ENCODE data around the gene OR1A1.
"Not testable (repeated sequence)": the region's sequence is repeated elsewhere in the genome, so short reads cannot be mapped to it uniquely, and the experiment has no call there.

OR1A1 gene, protein sequence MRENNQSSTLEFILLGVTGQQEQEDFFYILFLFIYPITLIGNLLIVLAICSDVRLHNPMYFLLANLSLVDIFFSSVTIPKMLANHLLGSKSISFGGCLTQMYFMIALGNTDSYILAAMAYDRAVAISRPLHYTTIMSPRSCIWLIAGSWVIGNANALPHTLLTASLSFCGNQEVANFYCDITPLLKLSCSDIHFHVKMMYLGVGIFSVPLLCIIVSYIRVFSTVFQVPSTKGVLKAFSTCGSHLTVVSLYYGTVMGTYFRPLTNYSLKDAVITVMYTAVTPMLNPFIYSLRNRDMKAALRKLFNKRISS

DNA sequence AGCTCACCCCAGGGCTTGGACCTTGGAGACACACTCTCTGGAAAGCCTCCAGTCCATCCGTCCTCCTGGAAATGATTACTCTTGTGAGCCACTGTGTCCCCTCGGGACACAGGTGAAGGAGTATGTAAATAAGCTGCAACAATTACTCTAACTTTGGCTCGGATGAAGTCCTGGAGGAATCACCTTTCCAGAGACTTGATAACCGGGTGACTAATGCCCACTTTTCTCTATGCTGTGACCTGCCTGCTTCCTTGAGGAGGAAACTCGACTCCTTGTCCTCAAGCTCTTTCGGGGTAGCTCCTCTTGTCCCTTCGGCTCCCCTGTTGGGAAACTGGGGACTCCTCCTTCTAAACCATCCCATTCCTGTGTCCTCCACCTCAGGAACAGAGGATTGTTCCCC is at the start of gene OR1A1:
Gene OR1A1, plus strand, starts transcription at position 301 of the 400 bp plus-strand sequence. CDS start 7,954 bp downstream, outside the sequence.
- DNase-seq, result no peak

DNA sequence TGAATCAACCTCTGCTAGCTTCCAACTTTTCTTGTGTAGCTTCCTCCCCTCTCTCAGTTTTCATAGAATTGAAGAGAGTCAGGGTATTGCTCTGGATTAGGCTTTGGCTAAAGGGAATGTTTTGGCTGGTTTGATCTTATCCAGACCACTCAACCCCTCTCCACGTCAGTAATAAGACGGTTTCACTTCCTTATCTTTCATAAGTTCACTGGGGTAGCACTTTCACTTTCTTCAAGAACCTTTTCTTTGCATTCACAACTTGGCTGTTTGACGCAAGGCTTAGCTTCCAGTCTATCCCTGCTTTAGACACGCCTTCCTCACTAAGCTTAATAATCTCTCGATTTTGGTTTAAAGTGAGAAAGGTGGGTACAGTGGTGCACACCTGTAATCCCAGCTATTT is 39.9 kb upstream of the OR1A1 start:
- DNase-seq, result no peak

DNA sequence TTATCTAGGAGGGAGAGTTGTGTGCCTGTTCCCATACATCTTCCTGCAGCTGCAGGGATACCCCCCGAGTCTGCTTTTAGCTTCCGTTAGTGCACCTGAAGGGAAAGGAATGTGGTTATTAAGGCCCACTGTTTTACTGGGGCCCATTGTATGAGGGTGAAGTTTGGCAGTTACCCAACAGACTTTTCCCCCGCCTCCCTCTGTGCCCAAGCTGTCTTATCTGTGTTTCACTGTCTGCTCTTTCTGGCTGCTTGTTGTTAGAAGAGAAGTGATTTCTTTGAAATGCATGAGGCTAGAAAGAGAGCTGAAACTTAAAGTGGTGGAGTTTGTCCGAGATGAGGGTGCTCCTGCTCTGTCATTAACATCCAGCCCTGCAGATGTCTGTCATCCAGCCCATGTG is 17.5 kb upstream of the OR1A1 start:
- no peak for DNase-seq

DNA sequence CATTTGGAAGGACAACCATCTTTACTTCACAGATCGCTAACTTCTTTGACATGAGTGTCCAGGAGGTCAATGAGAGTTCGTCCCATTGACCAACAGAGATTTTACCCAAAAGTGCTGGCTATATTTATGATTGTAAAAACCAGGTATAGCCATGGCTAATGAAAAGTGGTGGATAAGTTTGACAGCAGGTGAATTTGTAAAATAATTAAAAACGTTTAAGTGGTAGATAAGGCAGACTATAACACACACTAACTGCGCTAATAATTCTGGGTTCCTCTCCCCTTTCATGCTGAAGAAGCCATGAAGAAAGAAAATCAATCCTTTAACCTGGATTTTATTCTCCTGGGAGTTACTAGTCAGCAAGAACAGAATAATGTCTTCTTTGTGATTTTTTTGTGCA is 10.2 kb upstream of the OR1A1 start, which contains the start of gene OR1A2:
Gene OR1A2, plus strand, starts transcription at position 301 of the 400 bp plus-strand sequence. Its CDS starts 0 bp downstream, at position 301.
- no peak for DNase-seq

DNA sequence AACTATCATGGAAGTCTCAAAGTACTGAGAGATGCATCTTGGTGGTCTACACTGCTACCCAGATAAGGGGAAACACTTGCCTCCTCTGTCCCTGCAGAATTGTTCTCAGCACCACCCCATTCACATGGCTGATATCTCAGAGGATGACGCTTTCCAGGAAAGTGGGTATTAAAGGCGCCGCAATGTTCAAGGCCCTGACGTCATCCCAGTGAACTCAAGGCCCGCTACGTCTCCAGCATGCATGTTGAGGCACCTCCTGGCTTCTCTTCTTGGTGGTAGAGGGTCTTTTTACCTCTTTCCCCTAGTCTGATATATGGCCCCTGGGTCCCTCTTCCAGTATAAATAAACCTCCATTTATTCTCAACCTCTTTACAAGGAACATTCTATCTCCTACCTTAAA is 1.0 kb downstream of the OR1A1 start:
- DNase-seq, result no peak

DNA sequence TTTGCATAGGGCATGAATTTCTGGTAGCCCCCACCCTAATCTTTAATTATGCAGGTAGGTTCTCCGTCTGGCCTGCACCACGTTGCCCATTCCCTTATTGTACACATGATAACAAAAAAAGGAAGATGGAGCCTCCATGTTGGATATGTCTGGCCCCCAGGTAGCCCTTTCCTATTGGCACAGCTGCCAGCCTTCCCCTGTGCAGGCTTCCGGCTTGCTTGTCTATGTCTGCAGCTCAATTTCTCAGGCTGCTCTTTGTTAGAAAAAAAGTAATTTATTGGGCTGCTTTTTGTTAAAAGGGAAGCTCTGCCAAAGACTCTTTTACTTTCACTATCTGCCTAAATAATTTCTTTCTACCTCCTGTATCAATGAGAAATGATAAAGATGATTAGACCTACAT is 5.5 kb downstream of the OR1A1 start:
- no peak for DNase-seq

DNA sequence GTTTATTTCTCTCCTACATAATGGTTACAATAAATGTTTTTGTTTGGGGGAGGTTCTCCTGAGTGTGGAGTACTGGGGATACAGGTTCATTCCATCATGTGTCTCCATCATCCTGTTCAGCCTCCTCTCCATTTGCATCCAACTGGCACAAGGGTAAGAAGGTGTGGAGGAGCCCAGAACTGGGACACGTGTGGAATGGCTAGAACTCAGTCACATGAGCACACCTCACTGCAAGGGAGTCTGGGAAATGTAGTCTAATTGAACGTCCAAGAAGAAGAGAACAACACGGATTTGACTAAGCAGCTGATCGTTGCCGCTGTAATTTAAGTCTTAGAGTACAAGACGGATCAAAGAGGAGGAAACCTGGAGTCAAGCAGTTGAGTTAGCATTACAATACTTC is 6.1 kb downstream of the OR1A1 start:
- DNase-seq, result no peak

DNA sequence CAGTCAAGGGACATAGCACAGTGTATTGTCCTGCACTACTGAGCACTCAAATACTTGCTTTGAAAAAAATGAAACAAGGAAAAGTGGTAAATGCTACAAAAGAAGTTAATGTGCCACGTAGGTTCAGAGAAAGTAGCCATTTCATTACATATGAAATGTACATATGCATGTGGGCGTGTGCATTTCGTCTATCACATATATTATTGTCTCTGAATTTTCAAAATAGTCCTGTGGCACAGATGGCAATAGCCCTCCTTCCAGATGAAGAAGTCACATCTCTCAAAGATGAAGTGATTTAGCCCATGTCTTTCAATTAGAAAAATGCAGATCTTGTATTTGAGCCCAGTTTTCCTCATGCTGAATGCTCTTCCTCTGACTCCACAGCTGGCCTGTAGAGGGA is 12.5 kb downstream of the OR1A1 start:
- not testable (repeated sequence) for DNase-seq

DNA sequence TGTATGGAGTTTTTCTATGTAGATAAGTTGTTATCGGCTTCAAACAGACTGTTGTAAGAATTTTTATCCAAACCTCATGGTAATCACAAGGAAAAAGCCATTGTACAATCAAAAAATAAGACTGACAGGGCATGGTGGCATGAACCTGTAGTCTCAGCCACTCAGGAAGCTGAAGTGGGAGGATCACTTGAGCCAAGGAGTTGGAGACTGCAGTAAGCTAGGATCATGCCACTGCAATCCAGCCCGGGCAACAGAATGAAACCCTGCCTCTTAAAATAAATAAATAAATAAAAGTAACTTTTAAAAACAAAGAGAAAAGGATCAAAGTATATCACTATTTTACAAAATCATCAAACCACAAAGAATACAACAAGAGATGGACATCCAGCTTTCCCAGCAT is 14.4 kb downstream of the OR1A1 start:
- DNase-seq, result no peak

DNA sequence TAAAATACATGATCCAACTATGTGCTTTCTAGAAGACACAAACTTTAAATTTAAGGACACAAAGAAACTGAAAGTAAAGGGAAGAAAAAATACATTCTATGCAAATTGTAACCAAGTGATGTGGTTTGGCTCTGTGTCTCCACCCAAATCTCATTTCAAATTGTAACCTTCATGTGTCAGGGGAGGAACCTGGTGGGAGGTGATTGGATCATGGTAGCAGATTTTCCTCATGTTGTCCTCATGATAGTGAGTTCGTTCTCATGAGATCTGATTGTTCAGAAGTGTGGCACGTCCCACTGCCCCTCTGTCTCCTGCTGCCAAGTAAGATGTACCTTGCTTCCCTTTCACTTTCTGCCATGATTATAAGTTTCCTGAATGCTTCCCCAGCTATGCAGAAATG is 15.0 kb downstream of the OR1A1 start:
- DNase-seq, result no peak

DNA sequence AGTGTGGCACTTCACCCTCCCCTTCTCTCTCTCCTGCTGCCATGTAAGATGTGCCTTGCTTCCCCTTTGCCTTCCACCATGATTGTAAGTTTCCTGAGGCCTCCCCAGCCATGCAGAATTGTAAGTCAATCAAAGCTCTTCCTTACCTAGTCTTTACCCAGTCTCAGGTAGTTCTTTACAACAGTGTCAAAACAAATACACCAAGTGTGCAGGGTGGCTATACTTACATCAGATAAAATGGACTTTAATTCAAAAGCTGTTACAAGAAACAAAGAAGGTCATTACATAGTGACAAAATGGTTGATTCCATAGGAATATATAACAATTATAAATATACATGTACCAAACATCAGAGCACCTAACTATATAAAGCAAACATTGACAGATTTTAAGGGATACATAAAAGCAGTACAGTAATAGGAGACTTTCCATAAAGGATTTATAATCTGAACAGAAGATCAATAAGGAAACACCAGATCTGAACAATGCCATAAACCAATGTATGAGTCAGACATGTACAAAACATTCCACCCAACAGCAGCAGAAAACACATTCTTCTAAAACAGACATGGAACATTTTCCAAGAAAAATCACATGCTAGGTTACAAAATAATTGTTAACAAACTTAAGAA is 17.4 kb downstream of the OR1A1 start:
- not testable (repeated sequence) for DNase-seq

DNA sequence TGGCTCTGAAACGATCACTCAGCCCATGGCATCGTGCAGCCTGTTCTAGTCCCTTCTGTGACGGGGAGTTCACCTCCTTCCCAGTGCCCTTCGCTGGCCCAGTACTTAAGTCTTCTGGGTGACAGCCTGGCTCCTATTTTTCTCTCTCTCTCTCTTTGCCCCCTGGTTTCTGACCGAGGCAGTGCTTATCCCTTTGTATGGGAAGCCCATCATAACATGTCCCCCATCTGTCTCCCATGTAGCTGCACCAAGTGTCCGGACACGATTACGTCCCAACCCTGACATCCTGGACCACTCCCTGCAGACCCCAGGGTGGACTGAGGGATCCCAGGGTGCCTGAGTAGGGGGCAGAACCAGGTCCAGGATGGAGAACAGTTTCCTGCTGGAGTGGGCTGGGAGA is 24.8 kb downstream of the OR1A1 start:
- DNase-seq, result not testable (repeated sequence)

DNA sequence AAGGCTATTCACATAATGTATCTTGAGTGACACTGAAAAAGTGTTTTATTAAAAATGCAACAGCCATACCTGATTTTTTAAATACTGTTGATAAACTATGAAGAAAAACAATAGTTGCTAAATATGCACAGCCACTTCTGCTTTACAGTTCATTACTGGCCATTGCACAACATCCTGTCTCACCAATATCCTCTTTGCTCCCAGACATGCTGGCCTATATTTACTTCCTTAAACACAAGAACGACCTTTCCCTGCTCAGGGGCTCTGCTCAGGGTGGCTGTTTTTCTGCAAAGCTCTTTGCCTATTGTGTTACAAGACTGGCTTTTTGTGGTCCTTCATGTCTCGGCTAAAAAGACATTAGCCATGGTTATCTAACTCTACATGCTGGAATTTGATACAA is 31.2 kb downstream of the OR1A1 start:
- DNase-seq, result not testable (repeated sequence)

DNA sequence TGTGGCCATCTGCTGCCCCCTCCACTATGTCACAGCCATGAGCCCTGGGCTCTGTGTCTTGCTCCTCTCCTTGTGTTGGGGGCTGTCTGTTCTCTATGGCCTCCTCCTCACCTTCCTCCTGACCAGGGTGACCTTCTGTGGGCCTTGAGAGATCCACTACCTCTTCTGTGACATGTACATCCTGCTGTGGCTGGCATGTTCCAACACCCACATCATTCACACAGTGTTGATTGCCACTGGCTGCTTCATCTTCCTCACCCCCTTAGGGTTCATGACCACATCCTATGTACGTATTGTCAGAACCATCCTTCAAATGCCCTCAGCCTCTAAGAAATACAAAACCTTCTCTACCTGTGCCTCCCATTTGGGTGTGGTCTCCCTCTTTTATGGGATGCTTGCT is 33.6 kb downstream of the OR1A1 start:
- DNase-seq, result not testable (repeated sequence)

DNA sequence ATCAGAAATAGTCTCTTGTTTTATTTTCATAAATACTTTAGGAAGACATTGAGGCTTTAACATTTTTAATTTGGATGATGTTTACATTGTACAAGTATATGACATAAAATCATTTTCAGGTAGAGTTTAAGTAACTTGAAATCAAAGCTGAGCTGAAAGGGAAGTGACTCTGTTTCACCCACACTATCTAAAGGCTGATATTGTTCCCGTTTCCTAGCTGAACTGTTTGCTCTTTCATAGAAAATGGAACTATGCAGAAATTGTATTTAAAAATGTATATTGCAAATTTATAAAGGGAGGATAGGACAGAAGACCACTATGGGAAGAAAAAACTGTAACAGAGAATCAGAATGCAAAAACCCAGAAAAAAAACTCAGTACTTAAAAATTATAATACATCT is 37.4 kb downstream of the OR1A1 start:
- DNase-seq, result not testable (repeated sequence)

DNA sequence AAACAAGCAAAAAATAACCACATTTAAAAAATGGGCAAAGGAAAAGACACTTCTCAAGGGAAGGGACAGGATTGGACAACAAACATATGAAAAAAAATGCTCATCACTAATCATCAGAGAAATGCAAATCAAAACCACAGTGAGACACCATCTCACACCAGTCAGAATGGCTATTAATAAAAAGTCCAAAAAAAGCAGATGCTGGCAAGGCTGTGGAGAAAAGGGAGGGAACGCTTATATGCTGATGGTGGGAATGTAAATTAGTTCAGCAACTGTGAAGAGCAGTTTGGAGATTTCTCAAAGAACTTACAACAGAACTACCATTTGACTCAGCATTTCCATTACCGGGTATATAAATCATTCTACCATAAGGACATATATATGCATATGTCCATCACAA is 41.5 kb downstream of the OR1A1 start:
- DNase-seq, result not testable (repeated sequence)

DNA sequence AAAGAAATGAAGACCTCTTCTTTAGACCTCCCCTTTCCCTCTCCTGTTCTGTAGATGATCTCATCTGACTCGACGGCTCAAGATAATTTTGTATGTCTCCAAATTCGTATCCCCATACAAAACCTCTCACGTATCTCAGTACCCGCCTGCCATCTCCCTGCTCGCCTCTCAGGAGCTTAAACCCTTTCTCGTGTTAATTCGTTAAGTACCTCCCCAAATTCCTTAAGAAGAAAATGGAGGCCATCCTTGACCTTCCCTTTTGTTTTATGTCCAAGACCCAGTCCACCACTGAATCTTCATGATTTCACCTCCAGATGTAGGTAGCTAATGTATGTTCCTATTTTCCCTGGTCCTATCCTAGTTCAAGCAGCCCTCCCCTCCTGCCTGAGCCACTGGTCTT is 49.1 kb downstream of the OR1A1 start:
- DNase-seq, result no peak

DNA sequence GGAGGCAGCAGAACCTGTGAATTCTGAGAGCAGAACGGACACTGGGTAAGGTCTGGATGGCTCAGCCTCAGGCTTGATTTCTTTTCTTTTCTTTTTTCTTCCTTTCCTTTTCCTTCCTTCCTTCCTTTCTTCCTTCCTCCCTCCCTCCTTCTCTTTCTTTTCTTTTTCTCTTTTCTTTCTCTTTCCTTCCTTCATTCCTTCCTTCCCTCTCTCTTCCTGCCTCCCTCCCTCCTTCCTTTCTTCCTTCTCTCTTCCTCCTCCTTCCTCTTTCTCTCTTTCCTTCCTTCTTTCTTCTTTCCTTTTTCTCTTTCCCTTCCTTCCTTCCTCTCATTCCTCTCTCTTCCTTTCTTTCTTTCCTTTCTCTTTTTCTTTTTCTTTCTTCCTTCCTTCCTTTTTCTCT is 52.7 kb downstream of the OR1A1 start:
- no peak for DNase-seq

DNA sequence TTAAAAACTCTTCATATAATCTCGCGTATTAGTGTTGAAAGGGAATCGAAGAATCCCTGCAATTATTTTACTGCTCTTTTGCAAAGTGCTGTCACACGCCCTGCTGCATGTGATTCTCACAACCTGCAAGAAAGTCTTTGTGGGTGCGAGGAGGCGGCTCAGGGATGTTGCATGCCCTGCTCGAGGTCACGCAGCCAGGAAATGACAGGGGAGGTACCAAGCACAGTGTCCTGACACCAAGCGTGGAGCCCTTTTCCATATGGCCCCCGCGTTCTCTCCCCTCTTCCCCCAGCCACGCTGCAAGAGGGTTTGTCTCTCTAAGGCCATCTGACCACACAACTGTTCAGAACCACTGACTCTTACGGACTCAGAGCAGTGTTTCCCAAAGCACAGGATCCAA is 53.1 kb downstream of the OR1A1 start:
- DNase-seq, result no peak

Measured in NCI-H2029 treated with DMSO at 0.1 percent for 48 hours (cell line).